GM18909 (cell line): Measurements from ENCODE around the gene SPATA31D1.
"Not testable (repeated sequence)": the region's sequence is repeated elsewhere in the genome, so short reads cannot be mapped to it uniquely, and the experiment has no call there.

Experiments
- ATAC-seq: cut with Tn5 transposase; IDR thresholded peaks from one replicate; pipeline ENCODE4 v1.9.1; 2021; ENCODE audit warnings: mild to moderate bottlenecking; ENCODE audit not compliant: unreplicated experiment, poor library complexity

Gene SPATA31D1

GRCh38 chr9:81988472-81988871, at the start of gene SPATA31D1:
Gene SPATA31D1, plus strand, starts transcription at chr9:81988772. Its CDS starts 47 bp downstream, at chr9:81988819.
- ATAC-seq = not testable (repeated sequence)

DNA sequence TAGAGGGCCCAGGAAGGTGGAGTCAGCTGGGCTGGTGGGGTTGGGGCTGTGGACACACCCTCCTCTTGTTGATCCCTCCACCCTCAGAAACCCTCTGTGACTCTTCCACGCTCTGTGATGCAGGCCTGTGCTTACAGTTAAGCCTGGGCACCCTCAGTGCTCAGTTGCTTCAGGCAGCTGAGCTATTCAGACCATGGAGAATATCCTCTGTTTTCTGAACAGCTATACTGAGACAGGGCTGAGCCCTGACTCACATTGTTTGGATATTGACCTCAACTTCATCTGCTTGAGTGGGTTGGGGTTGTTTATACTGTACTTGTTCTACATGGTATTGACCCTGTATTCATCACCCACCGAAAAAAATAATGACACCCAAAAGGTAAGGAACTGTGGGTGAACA, 45.2 kb upstream of the SPATA31D1 start, which contains the start of gene SPATA31D3:
Gene SPATA31D3 (plus strand): TSS at position 108 of the 400 bp plus-strand sequence. CDS start 86 bp downstream, at position 194.
- not testable (repeated sequence) for ATAC-seq

- ATAC-seq = not testable (repeated sequence)
Observed at GRCh38 chr9:81948650-81949049, 39.9 kb upstream of the SPATA31D1 start.

DNA sequence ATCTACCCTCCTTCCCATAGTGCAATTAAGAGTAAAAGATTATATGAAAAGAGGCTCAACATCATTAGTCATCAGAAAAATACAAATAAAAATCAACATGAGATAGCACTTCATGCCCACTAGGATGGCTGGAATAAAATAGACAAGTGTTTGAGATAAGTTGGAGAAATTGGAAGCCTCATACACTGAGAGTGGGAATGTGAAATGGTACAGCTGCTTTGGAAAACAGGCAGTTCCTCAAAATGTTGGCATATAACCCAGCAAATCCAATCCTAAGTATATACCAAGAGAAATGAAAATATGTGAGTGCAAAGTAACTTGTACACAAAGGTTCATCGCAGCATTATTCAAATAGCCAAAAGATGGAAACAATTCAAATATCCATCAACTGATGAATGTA, 35.5 kb upstream of the SPATA31D1 start:
- no peak for ATAC-seq

GRCh38 chr9:81955625-81956024, 32.9 kb upstream of the SPATA31D1 start:
- ATAC-seq = no peak

- ATAC-seq = no peak
Observed at GRCh38 chr9:81964218-81965171, 24.1 kb upstream of the SPATA31D1 start.

DNA sequence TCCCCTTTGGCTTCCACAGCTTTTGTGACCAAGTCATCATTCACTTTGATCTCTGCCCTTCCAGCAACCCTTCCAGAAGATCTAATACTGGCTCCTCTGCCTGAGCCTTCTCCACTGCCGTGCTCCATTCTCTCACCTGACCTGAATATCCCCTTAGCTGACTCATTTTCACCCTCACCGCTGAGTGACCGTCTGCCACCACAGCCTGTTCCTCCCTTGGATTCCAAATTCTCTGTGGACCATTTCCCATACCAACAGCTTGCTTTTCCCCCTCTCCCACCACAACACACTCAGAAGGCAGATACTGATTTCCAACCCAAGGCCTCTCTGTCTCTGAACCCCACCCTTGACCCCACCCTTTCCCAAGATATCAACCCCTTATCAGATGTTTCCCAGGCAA, 20.5 kb upstream of the SPATA31D1 start:
- ATAC-seq = no peak

GRCh38 chr9:81969971-81970370, 18.6 kb upstream of the SPATA31D1 start:
- ATAC-seq = no peak

GRCh38 chr9:81971727-81972126, 16.8 kb upstream of the SPATA31D1 start:
- ATAC-seq = no peak

DNA sequence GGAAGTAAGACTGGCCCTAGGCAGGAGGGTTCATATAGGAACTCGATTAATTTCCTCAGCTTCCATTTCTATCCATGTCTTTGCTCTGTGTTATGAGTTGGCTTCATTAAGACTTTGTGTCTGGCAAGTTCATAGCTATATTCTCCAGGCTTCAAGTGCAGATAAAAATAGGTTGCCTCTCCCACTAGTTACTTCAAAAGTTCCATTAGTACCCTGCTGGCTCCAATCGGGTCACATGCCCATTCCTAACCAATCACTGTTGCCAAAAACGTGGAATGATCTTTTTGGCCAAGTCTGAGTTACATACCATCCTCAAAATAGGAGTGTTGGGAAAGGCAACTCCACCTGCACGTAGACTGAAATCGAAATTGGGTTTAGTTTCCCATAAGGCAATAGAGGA, 13.8 kb upstream of the SPATA31D1 start:
- no peak for ATAC-seq

DNA sequence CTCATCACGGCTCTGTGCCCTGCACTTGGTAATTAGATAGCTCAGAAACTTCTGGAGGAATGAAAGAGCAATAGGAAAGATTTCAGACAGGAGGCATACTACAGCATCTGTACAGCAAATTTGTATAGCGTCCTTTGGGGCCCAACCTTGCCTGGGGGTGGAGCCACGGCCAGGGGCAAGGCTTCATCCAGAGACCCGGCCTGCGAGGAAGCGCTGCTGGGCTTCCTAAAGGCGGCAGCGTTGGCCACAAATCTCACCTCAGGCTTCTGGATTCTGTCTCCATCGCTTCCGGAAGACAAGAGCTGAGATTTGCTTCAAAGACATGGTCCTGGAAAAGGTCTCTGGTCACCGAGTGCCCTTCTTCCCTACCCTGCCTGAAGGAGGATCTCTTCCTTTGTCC, 12.2 kb upstream of the SPATA31D1 start:
- no peak for ATAC-seq

DNA sequence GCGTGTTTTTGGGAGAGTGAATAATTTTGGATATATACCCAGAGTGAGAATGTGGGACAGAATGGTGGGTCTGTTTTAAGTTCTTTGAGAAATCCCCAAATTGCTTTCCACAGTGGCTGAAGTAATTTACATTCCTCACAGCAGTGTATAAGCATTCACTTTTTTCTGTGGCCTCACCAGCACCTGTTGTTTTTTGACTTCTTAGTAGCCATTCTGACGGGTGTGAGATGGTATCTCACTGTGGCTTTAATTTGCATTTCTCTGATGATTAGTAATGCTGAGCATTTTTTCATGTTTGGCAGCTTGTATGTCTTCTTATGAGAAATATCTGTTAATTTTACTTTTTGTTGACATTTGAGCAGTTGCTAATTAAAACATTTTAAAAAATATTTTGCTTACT, 9.4 kb upstream of the SPATA31D1 start:
- ATAC-seq = peak; percentile 62

- ATAC-seq = no peak
Observed at GRCh38 chr9:81980568-81980967, 8.0 kb upstream of the SPATA31D1 start.

DNA sequence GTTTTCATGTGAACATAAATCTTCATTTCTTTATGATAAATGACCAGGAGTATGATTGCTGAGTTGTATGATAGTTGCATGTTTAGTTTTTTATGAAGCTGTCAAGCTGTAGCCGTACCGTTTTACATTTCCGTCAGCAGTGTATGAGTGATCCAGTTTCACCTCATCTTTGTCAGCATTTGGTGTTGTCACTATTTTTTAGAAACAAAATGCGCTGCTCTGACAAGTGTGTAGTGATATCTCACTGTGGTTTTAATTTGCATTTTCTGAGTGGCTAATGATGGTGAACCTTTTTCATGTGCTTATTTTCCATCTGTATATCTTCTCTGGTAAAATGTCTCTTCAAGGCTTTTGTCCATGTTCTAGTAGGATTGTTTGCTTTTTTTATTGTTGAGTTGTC, 6.7 kb upstream of the SPATA31D1 start:
- no peak for ATAC-seq

GRCh38 chr9:81984928-81985327, 3.6 kb upstream of the SPATA31D1 start:
- no peak for ATAC-seq

- ATAC-seq = no peak
Observed at GRCh38 chr9:81986051-81986450, 2.5 kb upstream of the SPATA31D1 start.

GRCh38 chr9:81989700-81990099, 1.1 kb downstream of the SPATA31D1 start:
- ATAC-seq = no peak

- no peak for ATAC-seq
Observed at GRCh38 chr9:81993656-81994055, 5.1 kb downstream of the SPATA31D1 start.

DNA sequence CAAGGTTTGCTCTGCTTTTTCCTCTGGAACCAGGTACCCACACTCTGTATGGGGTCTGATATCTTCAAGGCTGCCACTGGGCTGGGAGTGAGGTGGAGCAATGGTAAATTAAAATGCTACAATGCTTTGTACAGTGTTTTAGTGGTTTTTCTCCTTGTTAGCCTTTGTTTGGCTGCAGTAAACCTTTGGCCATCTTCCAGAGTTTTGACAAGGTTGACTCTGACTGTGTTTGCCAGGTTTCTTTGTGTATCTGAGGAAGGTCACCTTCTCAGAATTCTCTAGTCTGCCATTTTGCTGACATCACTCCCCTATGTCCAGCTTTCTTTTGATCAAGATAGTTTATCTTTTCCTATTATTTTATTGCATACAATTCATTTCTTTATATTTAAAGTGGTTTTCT, 11.2 kb downstream of the SPATA31D1 start:
- no peak for ATAC-seq

DNA sequence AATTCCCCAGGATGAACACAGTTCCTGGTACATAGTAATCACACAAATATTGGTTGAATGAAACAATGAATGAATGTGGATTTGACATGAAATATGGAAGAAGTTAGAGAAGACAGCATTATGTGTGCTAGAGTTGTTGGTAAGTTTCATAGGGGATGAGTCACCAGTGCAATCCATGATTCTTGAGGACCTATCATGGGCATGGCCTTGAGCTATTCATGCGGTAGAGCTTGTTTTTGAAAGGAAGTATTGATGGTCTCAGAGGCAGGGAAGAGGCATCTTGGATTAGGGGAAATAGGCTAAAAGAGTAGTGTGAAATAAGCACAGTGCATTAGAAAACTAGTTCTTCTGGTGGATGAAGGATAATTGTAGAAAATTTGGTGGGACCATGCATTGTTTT, 22.1 kb downstream of the SPATA31D1 start:
- ATAC-seq = no peak

- ATAC-seq = no peak
Observed at GRCh38 chr9:82011133-82011532, 22.6 kb downstream of the SPATA31D1 start.

- no peak for ATAC-seq
Observed at GRCh38 chr9:82012276-82012675, 23.7 kb downstream of the SPATA31D1 start.
